K562 (cell line): ENCODE results near the gene DUSP16. TPM values are rescaled to one million over a fixed set of nuclear protein-coding genes. Genes with fewer than 3 reads are reported as not detected.

Source experiments
- ATAC-seq: fragments of 200-7000 bp; cut with Tn5 transposase; 3 replicates; pipeline ENCODE4 v1.9.1; 2020; ENCODE audit warnings: moderate library complexity
- BruUV-seq: library from RNA; stranded (reverse); fragments of 400-500 nt; replicated peaks from 2 replicates; lab custom pipeline; 2021; lab: Mats Ljungman, UMichigan
- CTCF ChIA-PET: fragments of 300-600 bp; formaldehyde crosslinking; extraction: SDS; loops from one replicate; lab custom pipeline; 2021; ENCODE audit warnings: low intra/inter-chr PET ratio; lab: Yijun Ruan, JAX
- POLR2A ChIA-PET: fragments of 300-600, 350-650 bp; sonication (Branson Sonifier 250); formaldehyde crosslinking; extraction: SDS; loops from one replicate; lab custom pipeline; 2021; ENCODE audit warnings: antibody characterized with exemption, inconsistent platforms; lab: Yijun Ruan, JAX
- DNase-seq, 4 experiments: peaks; one replicate each; pipeline versions ENCODE4 v3.0.0 to v3.0.0-alpha.2; 2011 to 2018; ENCODE audit warnings: low spot score in 3 of 4, mixed read lengths in 3 of 4; ENCODE audit errors: extremely low read depth in 1 of 4
- FAIRE-seq: peaks from 2 replicates; lab custom pipeline; 2011; peaks lifted over from hg19 to GRCh38; lab: Jason Lieb, UNC
- H2AFZ ChIP-seq: 2 replicates; pipeline ENCODE4 v1.6.0; 2011; ENCODE audit warnings: low read depth, low read length, control low read depth, inconsistent platforms
- H3K27ac ChIP-seq: fragments of 200-600 bp; 3 replicates; pipeline ENCODE4 v1.8.0; 2011; ENCODE audit warnings: low read depth, mild to moderate bottlenecking, control low read depth, inconsistent platforms, low read length, moderate library complexity, mixed read lengths; ENCODE audit errors: extremely low read depth
- H3K27me3 ChIP-seq, 2 experiments: fragments of 300-600 bp in 1 of 2; 2 replicates in 1 of 2; 3 replicates in 1 of 2; pipeline versions ENCODE4 v1.6.0 to v1.8.0; 2011; ENCODE audit warnings: inconsistent platforms in 2 of 2, low read length in 2 of 2, mild to moderate bottlenecking in 1 of 2, mixed read lengths in 1 of 2, moderate library complexity in 1 of 2; ENCODE audit not compliant: control insufficient read depth in 2 of 2, insufficient read depth in 2 of 2
- H3K36me3 ChIP-seq: fragments of 300-600 bp; 3 replicates; pipeline ENCODE4 v1.8.0; 2011; ENCODE audit warnings: mild to moderate bottlenecking, low read length, inconsistent platforms; ENCODE audit not compliant: control insufficient read depth, insufficient read depth
- H3K4me1 ChIP-seq, 2 experiments: fragments of 200-600 bp in 1 of 2; replicated peaks in 1 of 2; 2 replicates in 1 of 2; 3 replicates in 1 of 2; pipeline versions ENCODE4 v1.5.1 to v1.8.0; 2011; ENCODE audit warnings: inconsistent platforms in 2 of 2, low read length in 2 of 2, mild to moderate bottlenecking in 1 of 2, mixed read lengths in 1 of 2, moderate library complexity in 1 of 2; ENCODE audit not compliant: control insufficient read depth in 2 of 2, insufficient read depth in 2 of 2
- H3K4me2 ChIP-seq: 2 replicates; pipeline ENCODE4 v1.6.1; 2011; ENCODE audit warnings: low read length, control low read depth, inconsistent platforms, mixed read lengths; ENCODE audit not compliant: insufficient read depth
- H3K4me3 ChIP-seq: fragments of 200-600 bp; sonication (generic), shearing (Covaris generic); 2 replicates; pipeline ENCODE4 v1.5.1; 2016; ENCODE audit warnings: control low read depth, inconsistent platforms
- H3K79me2 ChIP-seq: fragments of 200-600 bp; 3 replicates; pipeline ENCODE4 v1.8.0; 2011; ENCODE audit warnings: low read length, inconsistent platforms; ENCODE audit not compliant: control insufficient read depth, insufficient read depth
- H3K9ac ChIP-seq, 2 experiments: 2 replicates each; pipeline versions ENCODE4 v1.6.0 to v1.6.1; 2011; ENCODE audit warnings: low read depth in 2 of 2, low read length in 2 of 2, control low read depth in 1 of 2, inconsistent platforms in 1 of 2, mild to moderate bottlenecking in 1 of 2, mixed read lengths in 1 of 2; ENCODE audit not compliant: insufficient read depth in 1 of 2
- H3K9me1 ChIP-seq: one replicate; pipeline ENCODE4 v1.6.0; 2011; ENCODE audit warnings: inconsistent platforms, mild to moderate bottlenecking, low read length, moderate library complexity; ENCODE audit not compliant: control insufficient read depth, insufficient read depth
- H3K9me3 ChIP-seq: replicated peaks from 2 replicates; pipeline ENCODE4 v1.5.1; 2011; ENCODE audit warnings: low read depth, low read length, inconsistent platforms; ENCODE audit not compliant: control insufficient read depth, insufficient read depth
- H4K20me1 ChIP-seq: replicated peaks from 2 replicates; pipeline ENCODE4 v1.6.1; 2011; ENCODE audit warnings: low read length, inconsistent platforms, mixed read lengths; ENCODE audit not compliant: control insufficient read depth, insufficient read depth
- SMARCA5 ChIP-seq: fragments of 450-650 bp; IDR thresholded peaks from 2 replicates; pipeline ENCODE4 v1.6.1; 2016
- ZNF316 ChIP-seq: fragments of 450-650 bp; IDR thresholded peaks from 2 replicates; pipeline ENCODE4 v1.6.1; 2016
- WGBS: fragments of 100-300 bp; shearing (Covaris generic); methylation state at CpG from one replicate; pipeline ENCODE4 v1.1.6; 2016; ENCODE audit warnings: low coverage, mixed read lengths; ENCODE audit not compliant: insufficient coverage; ENCODE audit errors: missing lambda C conversion rate; 5-methylcytosine and 5-hydroxymethylcytosine counted together
- in situ Hi-C: fragments of 300-500 bp; cut with MboI; formaldehyde crosslinking; loops from 4 replicates; pipeline ENCODE4 v1.15.0; 2018; ENCODE audit warnings: inconsistent platforms, mixed read lengths
- intact Hi-C: fragments of 100-400 bp; cut with micrococcal nuclease; formaldehyde crosslinking; loops from 2 replicates; pipeline ENCODE4 v1.14.2; 2022
- polyA plus RNA-seq, 8 experiments: library from polyadenylated mRNA; depleted of rRNA in 4 of 8; stranded (reverse) in 5 of 8; unstranded in 3 of 8; fragments of >200 nt; fragmentation: Nextera tagmentation in 2 of 8; fragmentation: Illumina TruSeq in 1 of 8; extraction: Ambion mirVana in 2 of 8; extraction: Trizol in 1 of 8; gene quantifications; 2 replicates each; pipeline versions ENCODE4 v1.2.1 to v1.2.3, GENCODE V29; 2011 to 2014; ENCODE audit warnings: inconsistent platforms in 1 of 8, missing spikeins in 1 of 8
- total RNA-seq, 7 experiments: library from RNA; depleted of rRNA in 6 of 7; stranded (reverse); fragments of >200 nt in 6 of 7; fragmentation: Illumina TruSeq in 2 of 7; extraction: Trizol in 2 of 7; gene quantifications; 2 replicates each; pipeline versions ENCODE4 v1.2.1 to v1.2.3, GENCODE V29; 2011 to 2021; ENCODE audit warnings: low replicate concordance in 1 of 7
- TF ChIP-seq, protein P1 (sequence below), 2 experiments: fragments of 200-800 bp in 1 of 2; sonication (Bioruptor generic) in 1 of 2; sonication (generic) in 1 of 2; formaldehyde crosslinking in 1 of 2; IDR thresholded peaks in 1 of 2; conservative IDR thresholded peaks in 1 of 2; 2 replicates each; pipeline versions ENCODE4 v1.5.0 to v1.6.1; 2016 to 2020; ENCODE audit warnings: missing compliant biosample characterization in 1 of 2, missing genetic modification characterization in 1 of 2, missing genetic modification reagents in 1 of 2
- TF ChIP-seq, protein P2 (sequence below), 2 experiments: fragments of 250-450 bp in 1 of 2; fragments of 450-650 bp in 1 of 2; sonication (Bioruptor Pico) in 1 of 2; IDR thresholded peaks; 2 replicates each; pipeline versions ENCODE4 v1.6.1 to v1.8.0; 2016 to 2021; ENCODE audit warnings: mild to moderate bottlenecking in 2 of 2, moderate library complexity in 2 of 2, missing compliant biosample characterization in 1 of 2, missing genetic modification characterization in 1 of 2

Gene DUSP16
- total and polyA plus RNA-seq, 9 of the 15 experiments (the other 6 are each of a cell fraction or from before 2014, with no cell fraction given): 0.70 to 12.3 (median 5.7) TPM

DNA sequence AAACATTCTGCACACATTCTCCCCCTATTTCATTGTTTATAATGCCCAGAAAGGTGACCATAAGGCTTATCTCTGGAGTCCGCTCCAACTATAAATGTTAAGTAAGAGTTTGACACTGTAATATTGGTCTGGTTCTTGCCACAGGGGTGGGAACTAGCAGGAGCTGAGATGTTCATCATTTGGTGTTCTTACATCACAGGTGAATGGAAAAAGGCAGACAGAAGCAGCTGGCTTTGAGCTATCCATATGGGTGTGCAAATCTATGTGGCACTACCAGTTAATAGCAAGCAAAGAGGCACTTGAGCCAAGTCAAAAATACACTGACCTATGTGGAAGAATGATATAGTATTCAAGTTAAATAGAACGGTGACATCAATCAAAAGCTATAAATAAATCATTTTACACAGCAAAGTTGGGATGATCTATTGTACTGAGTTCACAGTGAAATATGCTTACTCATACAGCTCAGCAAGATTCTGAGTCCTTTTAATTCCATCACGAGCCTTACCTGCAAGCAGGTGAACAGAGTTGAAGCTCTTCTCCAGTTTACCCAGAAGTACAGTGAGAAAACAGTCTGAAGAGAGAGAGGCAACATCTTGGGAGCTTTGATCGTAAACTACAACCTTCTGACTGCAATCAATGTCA lies 43.2 kb downstream of the DUSP16 start:
- H3K4me2 ChIP-seq: no peak overlapping the region
- H3K27ac ChIP-seq: no peak overlapping the region
- no peaks in the 10 kb centered on the region for H3K79me2 ChIP-seq
- no TSS peak for BruUV-seq
- H3K27me3 ChIP-seq: no peaks in the 10 kb centered on the region
- ATAC-seq (no peak), FAIRE-seq (no peak), DNase-seq (no peak)
- H4K20me1 ChIP-seq: no peaks in the 10 kb centered on the region
- peaks cover 19% of the 10 kb centered on the region; the same call in 1 of the 3 replicates for H3K36me3 ChIP-seq
- no peaks in the 10 kb centered on the region for H3K9me3 ChIP-seq
- no peak overlapping the region for H3K9ac ChIP-seq
- no peak overlapping the region for H3K4me3 ChIP-seq
- POLR2A ChIA-PET: interaction anchor here (0.7 to 1.5 kb wide), 3 partner anchors 13 to 21 kb away, joined by 3 to 7 read pairs (median 3); no protein-coding TSS in a partner anchor
- no peak overlapping the region for H2AFZ ChIP-seq
- no peaks in the 10 kb centered on the region for H3K9me1 ChIP-seq
- H3K4me1 ChIP-seq: no peaks in the 10 kb centered on the region
- 66% methylated on average over 4 of the region's 4 CpGs for WGBS
- in situ Hi-C loops (no loop called here), intact Hi-C loops (no loop called here)
- TF ChIP-seq, protein P1, sequence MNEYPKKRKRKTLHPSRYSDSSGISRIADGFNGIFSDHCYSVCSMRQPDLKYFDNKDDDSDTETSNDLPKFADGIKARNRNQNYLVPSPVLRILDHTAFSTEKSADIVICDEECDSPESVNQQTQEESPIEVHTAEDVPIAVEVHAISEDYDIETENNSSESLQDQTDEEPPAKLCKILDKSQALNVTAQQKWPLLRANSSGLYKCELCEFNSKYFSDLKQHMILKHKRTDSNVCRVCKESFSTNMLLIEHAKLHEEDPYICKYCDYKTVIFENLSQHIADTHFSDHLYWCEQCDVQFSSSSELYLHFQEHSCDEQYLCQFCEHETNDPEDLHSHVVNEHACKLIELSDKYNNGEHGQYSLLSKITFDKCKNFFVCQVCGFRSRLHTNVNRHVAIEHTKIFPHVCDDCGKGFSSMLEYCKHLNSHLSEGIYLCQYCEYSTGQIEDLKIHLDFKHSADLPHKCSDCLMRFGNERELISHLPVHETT (CRISPR knock-in tag; conservative IDR thresholded peaks at IDR 0.05 in 1 of 2, IDR thresholded peaks at IDR 0.05 in 1 of 2): no peak
- 0 out of 2 replicates have a peak, but pooled peaks have one; percentile 7 for TF ChIP-seq ZNF316
- no peak for TF ChIP-seq SMARCA5
- TF ChIP-seq, protein P2, sequence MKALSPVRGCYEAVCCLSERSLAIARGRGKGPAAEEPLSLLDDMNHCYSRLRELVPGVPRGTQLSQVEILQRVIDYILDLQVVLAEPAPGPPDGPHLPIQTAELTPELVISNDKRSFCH (CRISPR knock-in tag; IDR thresholded peaks at IDR 0.05): no peak
- TF ChIP-seq, protein P2 (tag; IDR thresholded peaks at IDR 0.05): no peak
- CTCF ChIA-PET: no interaction called here
